ENCODE measurements around the gene VCL.

DNA sequence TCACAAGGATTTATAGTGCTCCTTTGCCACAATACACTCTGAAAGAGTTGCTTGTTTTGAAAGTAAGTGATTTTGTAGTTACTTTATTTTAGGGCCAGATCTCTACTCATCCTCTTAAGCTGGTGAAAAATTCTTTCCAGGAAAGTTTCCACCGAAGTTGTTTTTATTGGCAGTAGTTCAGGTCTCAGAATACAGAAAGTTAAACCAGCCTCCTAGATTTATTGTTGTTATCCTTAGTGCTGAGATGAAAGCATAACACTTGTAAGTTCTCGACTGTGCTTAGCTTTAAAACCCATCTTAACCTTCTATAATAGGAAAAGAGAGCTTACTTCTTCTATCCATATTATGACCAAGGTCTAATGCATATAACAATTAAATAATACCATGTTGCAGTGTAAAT is 147.2 kb downstream of the VCL start:
- TF ChIP-seq POLR2AphosphoS5 (IDR thresholded peaks at IDR 0.05; ENCODE audit: borderline replicate concordance, low read depth, low read length): no peak
- TF ChIP-seq EZH2 (IDR thresholded peaks at IDR 0.05): no peak

Data from SK-N-MC (cell line).